Activated CD8-positive, alpha-beta memory T cell treated with anti-CD3 and anti-CD28 coated beads for 1 hour (primary cell): ENCODE measurements around the gene RBM47.

ENCODE experiments used
- DNase-seq, 2 donors: peaks; one replicate each; pipeline ENCODE4 v3.0.0-alpha.2; 2020; ENCODE audit warnings: low read depth in 1 of 2; ENCODE audit errors: extremely low read depth in 1 of 2

RBM47 gene

DNA sequence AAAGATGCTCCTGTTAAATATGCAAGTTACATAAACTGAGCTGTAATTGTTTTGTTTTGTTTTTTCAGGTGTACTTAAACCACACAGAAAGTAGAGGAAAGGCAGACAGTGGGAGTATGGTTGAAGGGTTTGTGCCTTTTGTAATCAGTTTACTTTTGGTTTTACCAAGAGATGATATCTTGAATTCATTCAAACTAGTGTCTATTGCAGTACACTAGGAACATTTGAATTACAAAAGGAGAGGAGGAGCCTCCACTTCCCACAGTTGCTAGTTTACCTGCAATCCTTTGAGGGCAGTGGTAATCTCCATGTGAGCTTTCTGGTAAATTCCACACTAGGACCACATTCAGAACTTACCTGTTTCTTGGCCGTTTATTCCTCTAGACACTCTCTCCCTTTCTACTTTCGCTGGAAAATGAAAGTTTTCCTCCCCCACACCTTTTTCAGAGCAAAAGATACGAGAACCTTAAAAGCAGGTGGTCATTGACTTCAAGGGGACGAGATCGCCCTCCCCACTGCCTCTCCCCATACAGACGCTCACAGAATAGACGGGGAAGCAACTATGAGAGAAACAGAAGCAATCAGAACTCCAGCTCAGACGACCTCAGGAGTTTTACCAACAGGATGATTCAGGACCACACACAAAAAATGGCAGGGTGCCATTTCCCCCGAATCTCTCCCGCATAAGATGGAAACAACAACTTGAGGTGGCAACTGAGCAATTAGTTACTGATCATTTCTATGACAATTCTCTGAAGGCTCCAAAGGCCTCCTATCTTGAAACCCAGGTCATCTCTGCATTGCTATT, 3.3 kb downstream of the RBM47 start:
- no peak for DNase-seq

DNA sequence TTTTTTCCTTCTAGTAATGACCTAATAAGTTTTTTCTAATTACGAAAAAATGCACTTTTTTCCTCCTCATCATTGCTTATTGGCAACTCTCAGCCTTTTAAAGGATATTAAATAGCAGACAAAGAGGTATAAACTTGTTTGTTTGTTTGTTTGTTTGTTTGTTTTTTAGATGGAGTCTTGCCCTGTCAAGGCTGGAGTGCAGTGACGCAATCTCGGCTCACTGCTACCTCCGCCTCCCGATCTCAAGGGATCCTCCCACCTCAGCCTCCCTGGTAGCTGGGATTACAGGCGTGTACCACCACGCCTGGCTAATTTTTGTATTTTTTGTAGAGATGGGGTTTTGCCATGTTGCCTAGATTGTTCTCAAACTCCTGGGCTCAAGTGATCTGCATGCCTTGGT, 6.0 kb downstream of the RBM47 start:
- no peak for DNase-seq

DNA sequence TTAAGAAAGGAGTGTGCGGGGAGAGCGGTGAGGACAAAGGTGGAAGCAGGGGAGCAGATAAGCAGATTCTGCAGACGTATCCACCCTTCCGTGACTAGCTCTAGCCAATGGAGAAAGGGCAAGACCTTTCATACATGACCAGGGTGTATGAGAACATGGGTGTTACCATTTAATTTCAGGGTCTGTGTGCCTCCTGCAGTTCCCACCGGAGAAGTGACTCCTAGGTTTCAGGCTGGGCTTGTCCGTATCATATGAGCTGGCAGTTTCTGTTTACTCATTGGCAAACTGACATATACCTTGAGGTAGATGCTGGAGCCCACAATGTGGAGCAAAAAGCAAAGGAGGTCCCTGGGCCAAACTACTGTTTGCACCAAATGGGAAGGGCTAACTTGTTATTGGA, 6.8 kb downstream of the RBM47 start:
- no peak for DNase-seq

DNA sequence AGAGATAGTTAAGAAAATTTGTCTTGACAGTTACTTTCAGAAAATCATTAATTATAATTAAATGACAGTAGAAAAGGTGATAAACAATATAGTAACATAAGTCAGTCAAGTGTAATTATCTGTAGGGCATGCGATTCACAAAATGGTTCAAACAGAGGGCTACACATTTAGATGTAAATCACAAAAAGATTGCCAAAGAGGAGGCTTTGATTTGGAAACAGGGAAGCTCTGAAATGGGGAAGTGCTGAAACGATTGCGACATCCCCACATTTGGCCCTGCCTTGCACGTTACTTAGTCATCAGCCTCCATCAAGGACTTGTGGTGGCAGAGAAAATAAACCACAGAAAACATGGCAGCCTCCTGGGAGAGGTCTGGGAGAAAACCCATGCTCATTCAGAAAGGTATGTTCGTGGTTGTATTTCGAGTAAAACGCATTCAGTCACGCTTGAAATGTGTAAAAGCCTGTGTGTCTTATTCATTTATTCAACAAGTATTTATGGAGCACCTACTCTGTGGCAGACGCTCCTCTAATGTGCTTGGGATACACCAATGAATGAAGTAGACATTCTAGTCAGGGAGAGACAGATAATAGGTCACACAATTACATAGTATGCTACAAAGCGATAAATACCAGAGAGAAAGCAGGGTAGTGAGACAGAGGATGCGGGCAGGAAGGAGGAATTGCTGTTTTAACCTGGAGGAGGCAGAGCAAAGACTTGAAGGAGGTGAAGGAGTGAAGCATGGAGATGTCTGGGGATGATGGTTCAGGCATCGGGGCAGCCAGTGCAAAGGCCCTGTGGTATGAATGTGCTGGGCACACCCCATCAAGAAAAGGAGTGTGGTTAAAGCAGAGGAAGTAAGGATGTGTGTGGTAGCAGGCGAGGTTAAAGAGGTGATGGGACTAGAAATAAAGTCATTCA, 7.8 kb downstream of the RBM47 start:
- no peak for DNase-seq

DNA sequence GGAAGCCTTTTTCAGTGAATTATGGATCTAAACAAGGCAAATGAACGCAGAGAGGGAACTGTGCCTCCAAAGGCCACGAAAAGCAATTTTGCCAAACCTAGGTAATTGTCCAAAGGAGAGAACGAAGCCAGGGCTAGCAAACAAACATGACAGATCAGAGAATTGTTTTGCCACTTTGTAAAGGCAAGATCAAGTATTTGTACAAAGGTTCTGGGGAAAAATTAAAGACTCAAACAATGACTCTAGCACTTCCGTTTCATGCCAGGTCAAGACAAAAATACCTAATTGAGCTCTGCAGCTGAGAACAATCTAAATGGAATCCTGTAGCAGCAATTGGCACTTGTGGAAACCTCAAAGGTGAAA, 8.5 kb downstream of the RBM47 start:
- no peak for DNase-seq

DNA sequence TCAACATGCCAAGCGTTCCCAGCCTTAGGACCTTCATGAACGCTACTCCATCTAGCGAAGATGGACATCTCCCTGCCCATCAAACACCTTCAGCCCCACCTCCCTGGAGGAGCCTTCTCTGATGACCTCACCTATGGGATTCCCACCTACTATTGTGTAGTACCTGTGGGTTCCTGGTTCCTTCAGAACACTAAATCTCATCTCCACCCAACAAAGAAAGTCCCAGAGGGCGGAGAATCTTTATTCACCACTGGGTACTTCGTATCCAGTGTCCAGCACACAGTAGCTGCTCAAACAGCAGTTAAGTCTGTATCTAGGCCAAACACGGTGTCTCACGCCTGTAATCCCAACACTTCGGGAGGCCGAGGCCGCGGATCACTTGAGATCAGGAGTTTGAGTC, 10.1 kb downstream of the RBM47 start:
- no peak for DNase-seq

DNA sequence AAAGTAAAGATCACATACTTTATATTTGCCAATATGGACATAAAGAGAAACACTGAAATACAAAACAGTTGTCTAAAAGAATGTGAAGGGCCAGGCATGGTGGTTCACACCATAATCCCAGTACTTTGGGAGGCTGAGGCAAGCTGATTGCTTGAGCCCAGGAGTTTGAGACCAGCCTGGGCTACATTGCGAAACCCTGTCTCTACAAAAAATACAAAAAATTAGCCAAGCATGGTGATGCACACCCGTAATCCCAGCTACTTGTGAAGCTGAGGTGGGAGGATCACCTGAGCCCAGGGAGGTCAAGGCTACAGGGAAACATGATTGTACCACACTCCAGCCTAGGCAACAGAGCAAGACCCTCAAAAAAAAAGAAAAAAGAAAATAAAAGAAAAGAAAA, 11.8 kb downstream of the RBM47 start:
- no peak for DNase-seq

DNA sequence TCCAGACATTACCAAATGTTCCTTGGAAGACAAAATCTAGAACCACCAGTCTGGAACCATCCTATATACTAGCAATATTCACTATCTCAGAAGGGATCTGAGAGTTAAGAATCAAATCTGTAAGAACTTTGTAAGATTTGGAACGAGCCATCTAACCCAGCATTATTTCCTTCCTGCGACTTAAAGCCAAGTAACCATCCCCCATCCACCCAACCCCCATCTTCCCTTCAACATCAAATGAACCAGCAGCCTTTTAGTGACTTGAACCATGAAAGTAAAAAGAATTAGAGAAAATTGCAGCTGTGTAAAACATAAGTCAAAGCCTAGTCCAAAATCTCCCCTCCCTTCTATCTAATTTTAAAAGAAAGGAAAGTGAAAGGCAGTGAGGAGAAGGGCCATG, 15.6 kb downstream of the RBM47 start:
- no peak for DNase-seq

DNA sequence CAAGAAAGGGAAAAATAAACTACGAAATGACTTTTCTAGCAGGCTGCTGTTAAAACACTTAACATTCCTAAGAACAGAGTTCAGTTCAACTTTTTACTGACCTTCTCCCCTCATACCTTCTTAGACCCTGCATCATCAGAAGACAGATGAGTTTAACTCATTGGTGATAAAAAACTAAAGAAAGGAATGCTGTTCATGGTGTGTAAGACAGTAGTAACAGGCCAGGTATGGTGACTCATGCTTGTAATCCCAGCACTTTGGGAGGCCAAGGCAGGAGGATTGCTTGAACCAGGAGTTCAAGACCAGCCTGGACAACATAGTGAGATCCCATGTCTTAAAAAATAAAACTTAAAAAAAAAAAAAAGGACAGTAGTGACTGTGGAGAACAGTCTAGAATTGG, 16.2 kb downstream of the RBM47 start:
- DNase-seq, result no peak

DNA sequence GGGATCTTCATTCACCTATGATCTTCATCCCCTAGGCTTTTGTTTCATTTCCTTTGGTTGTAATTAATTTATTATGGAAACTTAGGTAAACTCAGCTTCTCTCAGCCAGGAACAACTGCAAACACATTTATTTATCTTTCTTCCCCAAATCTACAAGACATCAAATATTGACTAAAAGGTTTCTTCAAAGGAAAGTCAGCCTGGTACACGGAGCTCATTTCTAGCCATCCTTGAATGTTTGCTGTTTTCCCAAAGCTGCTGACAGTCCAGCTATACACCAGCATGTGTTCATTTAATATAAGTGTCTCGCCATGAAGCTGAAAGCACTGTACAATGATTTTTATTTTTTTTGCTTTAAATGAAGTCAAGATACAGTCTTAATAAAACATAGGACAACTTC, 16.8 kb downstream of the RBM47 start:
- no peak for DNase-seq

DNA sequence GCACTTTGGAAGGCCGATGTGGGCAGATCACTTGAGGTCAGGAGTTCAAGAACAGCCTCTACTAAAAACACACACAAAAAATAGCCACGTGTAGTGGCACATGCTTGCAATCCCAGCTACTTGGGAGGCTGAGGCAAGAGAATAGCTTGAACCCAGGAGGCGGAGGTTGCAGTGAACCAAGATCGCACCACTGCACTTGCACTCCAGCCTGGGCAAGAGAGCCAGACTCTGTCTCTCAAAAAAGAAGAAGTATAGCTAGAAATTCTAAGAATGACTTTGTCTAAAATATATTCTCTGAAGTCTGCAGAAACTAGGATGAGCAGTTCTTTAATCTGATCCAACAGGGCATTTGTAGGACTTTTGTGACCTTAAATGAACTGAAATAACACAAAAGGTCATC, 17.4 kb downstream of the RBM47 start:
- DNase-seq, result no peak

DNA sequence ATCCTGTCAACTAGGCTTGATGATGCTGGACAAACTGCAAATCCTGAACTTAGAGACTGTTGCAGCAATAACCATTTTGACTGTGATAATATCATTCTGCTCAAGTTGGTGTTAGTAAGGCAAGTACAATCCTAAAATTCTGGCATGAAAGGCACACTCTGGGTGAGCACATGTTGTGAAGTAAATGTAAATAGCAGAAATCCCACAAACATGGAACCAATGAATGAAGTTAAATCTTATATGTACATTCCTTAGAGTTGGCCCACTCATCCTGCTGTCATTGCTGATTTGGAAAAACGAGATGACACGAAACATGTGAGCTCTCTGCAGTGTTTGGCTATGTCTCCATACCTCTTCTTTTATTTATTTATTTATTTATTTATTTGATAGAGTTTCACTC, 21.0 kb downstream of the RBM47 start:
- DNase-seq, result no peak

DNA sequence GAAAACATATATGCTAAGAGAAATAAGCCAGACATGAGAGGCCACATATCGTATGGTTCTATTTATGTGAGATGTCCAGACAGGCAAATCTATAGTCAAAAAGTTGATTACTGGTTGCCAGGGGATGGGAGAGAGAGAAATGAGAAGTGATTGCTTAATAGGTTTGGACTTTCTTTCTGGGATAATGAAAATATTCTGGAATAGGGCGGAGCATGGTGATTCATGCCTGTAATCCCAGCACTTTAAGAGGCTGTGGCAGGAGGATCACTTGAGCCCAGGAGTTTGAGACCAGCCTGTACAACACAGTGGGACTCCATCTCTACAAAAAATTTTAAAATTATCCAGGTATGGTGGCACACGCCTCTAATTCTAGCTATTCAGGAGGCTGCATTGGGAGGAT, 22.4 kb downstream of the RBM47 start:
- no peak for DNase-seq

DNA sequence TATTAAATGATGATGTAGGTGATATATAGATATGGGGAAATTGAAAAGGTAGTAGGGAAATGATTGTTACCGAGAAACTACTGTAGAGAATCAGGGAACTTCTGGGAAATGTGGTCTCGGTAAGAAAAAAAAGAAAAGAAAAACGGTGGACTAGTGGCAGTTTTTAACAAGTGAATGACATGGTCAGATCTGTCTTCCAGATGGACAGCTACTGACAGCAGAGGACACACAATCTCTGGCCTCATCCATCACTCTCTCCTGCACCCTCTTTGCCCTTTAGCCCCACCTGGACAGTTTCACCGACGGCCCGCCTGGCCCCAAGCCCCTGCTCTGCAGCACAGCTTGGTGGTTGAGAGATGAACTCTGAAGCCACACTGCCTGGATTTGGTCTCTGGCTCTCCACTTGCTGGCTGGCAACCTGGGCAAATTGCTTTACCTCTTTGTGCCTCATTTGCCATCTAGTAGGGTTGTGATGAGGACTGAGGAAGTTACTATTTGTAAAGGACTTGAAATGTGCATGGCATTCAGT, 23.4 kb downstream of the RBM47 start:
- no peak for DNase-seq

DNA sequence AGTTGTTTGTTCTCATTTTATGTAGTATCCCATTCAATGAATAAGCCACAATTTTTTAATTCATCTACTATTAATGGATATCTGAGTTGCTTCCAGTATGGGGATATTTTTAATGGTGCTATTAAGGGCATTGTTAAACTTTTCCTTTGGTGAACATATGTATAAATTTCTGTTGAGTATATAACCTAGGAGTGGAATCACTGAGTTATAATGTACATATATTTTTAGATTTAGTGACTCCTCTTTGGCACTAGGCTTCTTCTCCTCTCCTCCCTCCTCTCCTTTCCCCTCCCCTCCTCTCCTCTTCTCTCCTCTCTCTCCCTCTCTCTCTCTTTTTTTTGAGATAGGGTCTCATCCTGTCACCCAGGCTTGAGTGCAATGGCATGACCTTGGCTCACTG, 26.4 kb downstream of the RBM47 start:
- no peak for DNase-seq

DNA sequence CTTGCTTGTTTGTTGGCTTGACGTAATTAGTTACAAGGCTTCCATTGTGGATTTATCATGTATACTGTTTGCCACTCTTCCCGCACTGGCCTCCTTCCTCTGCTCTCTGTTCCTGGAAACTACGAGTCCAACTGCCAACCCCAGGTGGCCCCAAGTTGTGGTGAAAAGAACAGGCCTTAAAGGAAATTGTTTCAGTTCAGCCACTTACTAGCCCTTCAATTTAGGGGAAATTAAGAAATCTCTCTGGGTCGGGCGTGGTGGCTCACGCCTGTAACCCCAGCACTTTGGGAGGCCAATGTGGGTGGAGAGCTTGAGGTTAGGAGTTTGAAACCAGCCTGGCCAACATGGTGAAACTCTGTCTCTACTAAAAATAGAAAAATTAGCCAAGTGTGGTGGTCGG, 28.0 kb downstream of the RBM47 start:
- no peak for DNase-seq

DNA sequence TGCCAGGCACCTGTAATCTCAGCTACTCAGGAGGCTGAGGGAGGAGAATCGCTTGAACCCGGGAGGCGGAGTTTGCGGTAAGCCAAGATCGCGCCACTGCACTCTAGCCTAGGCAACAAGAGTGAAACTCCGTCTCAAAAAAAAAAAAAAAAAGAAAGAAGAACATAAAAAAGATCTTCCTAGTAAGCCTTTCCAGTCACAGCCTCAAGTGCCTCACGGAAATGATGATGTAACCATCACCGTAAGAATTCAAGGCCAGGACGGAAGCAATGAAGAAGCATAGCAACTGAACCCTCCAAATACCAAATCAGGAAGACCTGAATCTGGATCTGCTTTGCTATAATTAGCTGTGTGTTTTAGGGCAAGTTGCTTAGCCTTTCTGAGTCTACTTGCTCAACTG, 28.8 kb downstream of the RBM47 start:
- DNase-seq, result no peak

DNA sequence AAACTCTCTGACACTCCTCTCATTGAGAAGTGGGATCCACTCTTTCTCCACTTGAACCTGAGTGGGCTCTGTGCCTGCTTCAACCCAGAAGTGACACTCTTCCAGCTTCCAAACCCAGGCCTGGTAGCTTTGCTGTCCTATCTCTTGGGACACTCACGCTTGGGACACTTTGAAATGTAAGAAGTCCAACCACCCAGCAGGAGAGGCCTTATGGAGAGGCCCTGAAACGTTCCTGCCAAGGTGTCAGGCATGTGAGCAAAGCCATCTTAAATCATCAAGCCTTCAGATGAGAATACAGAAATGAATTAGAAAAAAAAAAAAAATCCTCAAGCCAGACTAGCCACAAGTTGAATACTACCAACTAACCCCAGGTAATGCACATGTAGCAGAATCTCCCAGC, 30.2 kb downstream of the RBM47 start:
- DNase-seq, result no peak

DNA sequence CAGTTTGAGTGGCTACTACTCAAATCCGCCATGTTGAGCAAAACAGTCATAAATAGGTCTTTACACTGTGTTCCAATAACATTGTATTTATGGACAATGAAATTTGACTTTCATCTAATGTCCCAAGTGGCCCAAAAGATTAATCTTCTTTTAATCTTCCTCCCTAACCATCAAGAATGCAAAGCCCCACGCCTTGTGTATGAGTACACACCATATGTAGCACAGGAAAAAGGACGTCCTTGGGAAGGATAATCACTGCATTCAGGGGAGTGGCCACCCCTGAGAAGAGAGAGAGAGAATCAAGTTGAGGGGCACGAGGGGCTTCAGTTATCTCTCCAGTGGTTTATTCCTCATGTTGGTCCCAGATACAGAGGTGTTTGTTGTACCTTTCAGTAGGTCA, 33.1 kb downstream of the RBM47 start:
- DNase-seq, result no peak

DNA sequence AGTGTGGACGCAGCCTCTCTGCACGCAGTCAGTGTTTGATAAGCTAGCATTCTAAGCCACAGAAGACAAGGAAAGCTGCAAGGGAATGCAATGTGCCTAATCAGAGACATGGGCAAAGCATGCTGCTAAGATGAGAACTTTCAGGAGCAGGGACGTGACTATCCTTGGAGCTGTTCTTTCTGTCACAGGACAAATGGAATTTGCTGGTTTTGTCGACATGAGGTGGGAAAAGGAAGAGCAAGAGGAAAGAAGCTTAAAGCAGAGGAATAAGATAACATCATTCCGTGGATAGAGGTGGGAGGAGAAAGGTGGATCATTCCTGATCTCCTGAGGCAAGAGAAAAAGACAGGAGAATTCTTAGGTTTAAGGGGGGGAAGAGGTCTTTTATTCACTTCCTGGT, 33.7 kb downstream of the RBM47 start:
- no peak for DNase-seq

DNA sequence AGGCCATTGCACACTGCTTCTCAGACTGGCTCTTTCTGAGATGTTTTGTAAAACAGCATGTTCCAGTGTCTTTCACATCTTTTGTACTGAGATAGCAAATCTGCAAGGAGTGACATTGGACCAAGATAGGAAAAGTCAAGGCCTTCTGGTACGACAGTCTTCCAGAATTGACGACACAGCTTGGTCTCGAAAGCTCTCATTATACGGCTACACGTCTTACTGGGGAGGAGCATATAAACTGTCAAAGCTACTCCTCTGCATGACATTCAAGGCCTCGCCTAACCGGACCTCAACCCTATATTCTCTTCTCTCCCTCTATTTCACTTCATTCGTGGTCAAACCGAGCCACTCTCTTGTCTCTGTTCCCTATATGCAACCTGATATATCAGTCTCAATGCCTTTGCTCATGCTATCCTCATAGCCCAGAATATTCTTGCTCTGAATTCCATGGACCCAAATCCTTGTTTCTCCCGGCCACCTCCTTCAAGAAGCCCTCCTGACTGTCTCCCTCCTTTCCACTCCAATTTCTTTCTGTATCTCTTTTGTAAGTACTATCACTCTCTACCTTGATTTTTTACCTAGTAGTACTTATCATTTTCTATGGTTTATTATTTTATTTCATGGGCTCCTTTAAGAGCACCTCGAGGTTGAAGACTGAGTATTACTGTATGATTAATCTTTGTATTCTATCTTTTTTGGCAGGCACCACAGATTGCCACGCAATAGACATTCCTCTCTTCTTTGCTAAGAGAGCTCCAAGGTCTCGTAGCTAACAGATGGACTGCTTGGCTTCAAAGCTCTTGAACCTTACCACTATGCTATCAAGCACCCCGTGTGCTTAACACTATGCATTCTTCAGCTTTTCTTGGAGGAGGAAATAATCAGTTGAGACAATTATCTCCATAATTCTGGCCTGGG, 35.1 kb downstream of the RBM47 start:
- DNase-seq, result no peak
